Stimulated activated CD4-positive, alpha-beta T cell treated with anti-CD3 and anti-CD28 coated beads, Interleukin-12 subunit alpha, Interleukin-12 subunit beta, amount 100 ng/mL, for 4 hours (primary cell): Measurements from ENCODE around the gene DUSP2.

Experiments used
- DNase-seq: peaks from one replicate; pipeline ENCODE4 v3.0.0-alpha.2; 2020

Gene DUSP2

DNA sequence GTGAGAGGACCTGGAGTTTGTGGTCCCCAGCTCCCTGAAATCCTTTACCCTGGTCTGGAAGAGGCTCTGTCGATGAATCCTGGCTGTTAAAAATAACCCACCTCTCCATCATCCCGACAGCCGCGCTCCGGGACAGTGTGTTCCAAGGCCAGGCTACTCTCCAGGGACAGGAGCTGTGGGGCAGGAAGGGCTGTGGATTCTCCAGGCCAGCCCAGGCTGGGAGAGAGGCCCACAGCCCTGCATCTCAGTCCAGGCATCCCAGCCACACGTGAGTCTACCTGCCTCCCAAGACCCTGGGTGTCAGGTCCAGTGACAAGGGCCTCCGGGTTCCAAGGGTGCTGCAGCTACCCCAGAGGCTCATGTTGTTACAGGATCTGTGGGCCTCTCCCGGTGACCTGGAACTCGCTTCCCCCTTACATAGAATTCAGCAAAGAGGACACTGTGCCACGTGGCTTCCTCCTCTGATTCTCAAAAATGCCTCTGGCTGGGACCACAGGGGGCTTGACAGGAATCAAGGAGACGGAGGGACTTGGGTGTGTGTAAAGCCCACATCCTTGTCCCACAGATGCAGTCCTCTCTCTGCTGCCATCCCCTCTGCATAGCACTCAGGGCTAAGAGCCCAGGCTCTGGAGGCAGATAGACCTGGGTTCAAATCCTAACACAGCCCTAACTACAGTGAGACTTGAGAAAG, 46.2 kb downstream of the DUSP2 start:
- no peak for DNase-seq

DNA sequence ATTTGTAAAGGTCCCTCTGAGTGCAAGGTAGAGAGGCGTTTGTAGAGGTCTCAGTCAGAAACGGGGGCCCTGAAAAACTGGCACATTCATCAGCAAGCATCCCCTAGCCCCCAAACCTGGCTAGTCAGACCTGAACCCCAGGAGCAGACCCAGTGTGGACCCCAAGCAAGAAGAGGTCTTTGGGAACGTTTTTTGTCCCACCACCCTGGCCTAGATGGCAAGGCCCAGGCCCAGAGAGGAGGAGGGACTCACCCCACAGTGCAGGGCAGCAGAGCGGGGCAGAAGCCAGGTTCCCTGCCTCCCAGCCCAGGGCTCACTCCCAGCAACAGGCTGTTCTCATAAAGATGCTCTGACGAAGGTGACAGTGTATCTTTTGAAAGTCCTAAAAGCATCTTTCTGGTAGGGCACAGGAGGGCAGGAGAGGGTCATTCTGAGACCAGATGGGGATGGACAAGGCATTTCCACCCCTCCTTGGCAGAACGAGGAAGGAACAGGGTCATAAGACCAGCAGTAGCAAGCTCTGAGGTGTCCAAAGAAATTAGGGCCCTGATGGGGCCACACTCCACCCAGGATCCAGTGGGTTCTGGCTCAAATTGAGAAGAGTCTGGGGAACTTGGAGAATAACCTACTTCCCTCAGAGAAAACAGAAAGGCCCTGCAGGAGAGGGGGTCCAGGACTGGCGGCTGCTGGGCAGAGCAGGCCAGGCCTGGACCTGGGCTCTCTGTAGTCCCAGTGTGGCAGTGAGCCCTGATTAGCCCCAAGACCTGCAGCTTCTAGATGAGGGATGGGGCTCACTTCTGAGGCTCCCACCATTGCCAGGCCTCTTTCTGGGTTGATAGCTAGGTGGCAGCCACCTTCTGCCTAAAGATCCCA, 47.1 kb downstream of the DUSP2 start:
- no peak for DNase-seq

DNA sequence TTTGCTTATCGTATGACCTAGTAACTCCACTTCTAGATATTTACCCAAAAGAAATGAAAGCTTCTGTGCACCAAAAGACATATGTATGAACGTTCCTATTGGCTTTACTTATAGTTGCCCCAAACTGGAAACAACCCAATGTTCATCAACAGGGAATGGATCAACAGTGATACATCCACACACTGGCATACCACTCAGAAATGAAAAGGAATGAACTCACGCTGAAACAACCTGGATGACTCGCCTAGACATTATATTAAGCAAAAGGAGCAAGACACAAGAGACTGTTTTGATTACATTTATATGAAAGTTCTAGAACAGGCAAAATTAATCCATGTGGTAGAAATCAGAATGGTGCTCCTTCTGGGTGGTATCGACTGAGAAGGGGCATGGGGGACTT, 47.8 kb downstream of the DUSP2 start:
- DNase-seq = no peak

DNA sequence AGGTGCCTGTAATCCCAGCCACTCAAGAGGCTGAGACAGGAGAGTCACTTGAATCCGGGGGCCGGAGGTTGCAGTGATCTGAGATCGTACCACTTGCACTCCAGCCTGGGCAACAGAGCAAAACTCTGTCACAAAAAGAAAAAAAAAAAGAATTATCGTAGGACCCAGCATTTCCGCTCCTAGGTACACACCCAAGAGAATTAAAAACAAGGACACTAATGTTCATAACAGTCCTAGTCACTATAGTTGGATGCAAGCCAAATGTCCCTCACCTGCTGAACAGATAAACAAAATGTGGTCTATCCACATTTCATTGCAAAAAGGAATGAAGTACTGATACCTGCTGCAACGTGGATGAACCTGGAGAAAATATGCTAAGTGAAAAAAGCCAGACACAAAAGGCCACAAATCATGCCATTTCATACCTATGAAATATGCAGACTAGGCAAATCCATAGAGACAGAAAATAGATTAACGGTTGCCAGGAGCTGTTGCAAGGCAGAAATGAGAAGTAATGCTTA, 50.1 kb downstream of the DUSP2 start:
- no peak for DNase-seq

DNA sequence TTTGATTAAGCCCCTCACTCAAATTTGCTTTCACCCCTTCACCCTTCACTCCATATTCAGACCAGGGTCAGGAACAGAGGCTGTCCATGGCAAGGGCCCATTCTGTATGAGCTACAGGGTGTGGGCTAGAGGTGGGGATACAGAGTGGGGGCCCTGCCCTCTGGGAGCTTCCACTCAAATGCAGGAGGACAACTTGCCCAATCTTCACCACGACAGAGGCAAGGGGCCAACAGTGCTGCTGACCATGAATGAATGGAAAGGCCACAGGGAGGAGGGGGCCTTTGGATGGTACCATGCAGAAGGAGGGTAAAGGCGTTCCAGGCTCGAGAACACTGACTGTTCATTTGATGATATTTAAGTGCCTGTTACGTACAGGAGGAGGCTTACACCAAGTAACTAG, 51.7 kb downstream of the DUSP2 start:
- DNase-seq = no peak
